Measurements from ENCODE around the gene ACACA. TPM values are rescaled to one million over a fixed set of nuclear protein-coding genes. Genes with fewer than 3 reads are reported as not detected.

Gene ACACA
- total and polyA plus RNA-seq, 9 of the 15 experiments (the other 6 are each of a cell fraction or from before 2014, with no cell fraction given) = 35.9 to 135 (median 88.4) TPM

- TF ChIP-seq PRDM10 (IDR thresholded peaks at IDR 0.05; ENCODE audit: partially characterized antibody) (no peak), PTRF (tag; IDR thresholded peaks at IDR 0.05) (0 out of 2 replicates have a peak, but pooled peaks have one; percentile 22), CUX1 (CRISPR knock-in tag; IDR thresholded peaks at IDR 0.05) (0 out of 2 replicates have a peak, but pooled peaks have one; percentile 13), CLOCK (CRISPR knock-in tag; IDR thresholded peaks at IDR 0.05; ENCODE audit: borderline replicate concordance) (no peak), RBBP5 (IDR thresholded peaks at IDR 0.05; ENCODE audit: borderline replicate concordance, insufficient read depth, low read length, poor library complexity, severe bottlenecking) (no peak), GATA2 (CRISPR knock-in tag; IDR thresholded peaks at IDR 0.05) (no peak), TEAD2 (tag; IDR thresholded peaks at IDR 0.05) (no peak), MTA3 (IDR thresholded peaks at IDR 0.05; ENCODE audit: borderline replicate concordance) (no peak), XRCC5 (IDR thresholded peaks at IDR 0.05; ENCODE audit: low read depth, low read length) (no peak), BHLHE40 (IDR thresholded peaks at IDR 0.05; ENCODE audit: low read length) (no peak)
Measured at GRCh38 chr17:37359682-37360188, 46.9 kb downstream of the ACACA start (continued).

All from K562 (cell line).